HUES64 (cell line): Measurements from ENCODE around the gene ARPIN. TPM values are rescaled to one million over a fixed set of nuclear protein-coding genes. Genes with fewer than 3 reads are reported as not detected.
"Not testable (repeated sequence)": the region's sequence is repeated elsewhere in the genome, so short reads cannot be mapped to it uniquely, and the experiment has no call there.

Experiments used
- H3K27ac ChIP-seq: 2 replicates; pipeline ENCODE4 v1.7.0; 2013; ENCODE audit warnings: low read depth, low read length, inconsistent platforms
- H3K27me3 ChIP-seq: 2 replicates; pipeline ENCODE4 v1.6.1; 2013; ENCODE audit warnings: mild to moderate bottlenecking, low read length; ENCODE audit not compliant: insufficient read depth
- H3K36me3 ChIP-seq: 2 replicates; pipeline ENCODE4 v1.6.1; 2013; ENCODE audit warnings: mild to moderate bottlenecking, low read length; ENCODE audit not compliant: insufficient read depth
- H3K4me1 ChIP-seq: 2 replicates; pipeline ENCODE4 v1.6.1; 2013; ENCODE audit warnings: mild to moderate bottlenecking, low read length, moderate library complexity; ENCODE audit not compliant: insufficient read depth
- H3K4me3 ChIP-seq: 2 replicates; pipeline ENCODE4 v1.5.1; 2013; ENCODE audit warnings: mild to moderate bottlenecking, low read length, moderate library complexity
- H3K9ac ChIP-seq: 2 replicates; pipeline ENCODE4 v1.6.1; 2013; ENCODE audit warnings: mild to moderate bottlenecking, low read depth, low read length
- H3K9me3 ChIP-seq: 2 replicates; pipeline ENCODE4 v1.6.1; 2013; ENCODE audit warnings: low read depth, low read length; ENCODE audit not compliant: insufficient read depth
- WGBS: fragments of 150-250, 120-280 bp; methylation state at CpG from one replicate; pipeline ENCODE4 v1.1.7; 2013; ENCODE audit warnings: missing lambda C conversion rate; 5-methylcytosine and 5-hydroxymethylcytosine counted together
- polyA plus RNA-seq, 2 experiments: library from polyadenylated mRNA; stranded (reverse); fragments of 50-300 nt; gene quantifications; one replicate each; pipeline ENCODE4 v1.2.3, GENCODE V29; 2013

Gene ARPIN
- polyA plus RNA-seq (2013, experiment 1 of 2), result 2.9 TPM
- polyA plus RNA-seq (2013, experiment 2 of 2), result 4.2 TPM

DNA sequence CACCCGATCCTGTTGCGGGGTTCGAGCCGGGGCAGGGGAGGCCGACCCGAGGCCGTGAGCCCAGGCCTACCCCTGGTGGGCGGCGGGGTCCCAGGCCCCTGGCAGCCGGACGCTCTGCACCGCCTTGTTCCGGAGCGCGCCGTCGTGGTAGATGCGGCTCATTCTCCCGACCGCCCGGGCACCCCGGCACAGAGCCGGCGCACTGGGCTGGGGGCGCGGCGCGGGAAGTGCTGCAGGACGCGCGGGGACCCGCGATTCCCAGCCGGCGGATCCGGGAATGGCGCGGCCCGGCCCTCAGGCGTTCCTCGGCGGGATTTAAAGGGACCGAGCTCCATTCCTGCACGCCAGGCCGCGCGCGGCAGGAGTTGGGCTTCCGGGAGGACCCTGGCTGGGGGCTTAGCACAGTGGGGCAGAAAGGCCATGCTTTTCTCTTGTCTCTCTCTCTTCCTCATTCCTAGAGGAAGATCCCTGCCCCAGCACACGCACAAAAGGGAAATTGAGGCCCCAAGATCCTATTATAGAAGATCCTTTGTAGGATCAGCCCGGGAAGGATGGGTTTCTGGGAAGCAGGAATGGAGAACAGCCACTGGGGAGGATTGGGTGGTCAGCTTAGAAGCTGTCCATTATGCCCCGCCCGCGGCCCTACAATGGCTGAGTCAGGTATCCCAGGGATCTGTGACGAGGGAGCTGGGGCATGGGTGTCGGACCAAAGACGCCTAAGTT lies at the start of gene ARPIN:
TSS of gene ARPIN (minus strand) at position 279 of the 723 bp plus-strand sequence. CDS start at position 162, 117 bp downstream.
- Histone ChIP-seq H3K4me1 (peaks cover 7% of the 10 kb centered on the region), H3K9ac (peak within 1 kb of the TSS; percentile 85), H3K27me3 (0 out of 2 replicates have a peak, but pooled peaks cover 9% of the 10 kb centered on the region), H3K27ac (peak within 1 kb of the TSS; percentile 5; the same call in 1 of the 2 replicates), H3K9me3 (no peaks in the 10 kb centered on the region), H3K36me3 (no peaks in the 10 kb centered on the region), H3K4me3 (peak within 1 kb of the TSS; percentile 58)
- WGBS, result 6% methylated on average over 56 of the region's 57 CpGs

DNA sequence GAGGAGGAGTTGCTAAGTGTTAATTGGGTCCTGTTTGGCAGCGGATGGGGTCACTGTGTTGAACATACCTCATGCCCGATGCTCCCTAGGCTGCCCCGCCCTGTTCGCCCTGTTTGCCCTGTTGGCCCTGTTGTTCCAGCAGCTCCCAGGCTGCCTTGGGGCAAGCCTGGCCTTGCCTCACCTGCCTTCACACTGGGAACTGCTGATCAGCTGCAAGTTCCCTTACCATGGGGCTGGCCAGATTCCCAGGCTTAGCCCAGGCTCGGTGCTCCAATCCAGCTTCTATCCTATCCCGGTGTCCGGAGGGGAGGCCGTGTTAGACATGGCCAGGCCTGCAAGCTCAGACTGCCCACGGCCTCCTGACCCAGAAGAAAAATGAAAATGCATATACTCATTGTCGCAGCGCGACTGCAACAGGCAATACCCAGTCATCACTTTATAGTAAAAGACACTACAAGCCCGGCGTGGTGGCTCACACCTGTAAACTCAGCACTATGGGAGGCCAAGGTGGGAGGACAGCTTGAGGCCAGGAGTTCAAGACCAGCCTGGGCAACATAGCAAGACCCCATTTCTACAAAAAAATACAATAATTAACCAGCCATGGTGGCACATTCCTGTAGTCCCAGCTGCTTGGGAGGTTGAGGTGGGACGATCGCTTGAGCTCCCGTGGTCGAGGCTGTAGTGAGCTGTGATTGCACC lies 45.5 kb upstream of the ARPIN start:
- H3K27me3 ChIP-seq, result no peaks in the 10 kb centered on the region
- no peak overlapping the region for H3K9ac ChIP-seq
- no peaks in the 10 kb centered on the region for H3K4me1 ChIP-seq
- 92% methylated on average over 18 of the region's 18 CpGs for WGBS
- no peak overlapping the region for H3K4me3 ChIP-seq
- H3K9me3 ChIP-seq, result no peaks in the 10 kb centered on the region
- H3K27ac ChIP-seq, result no peak overlapping the region
- no peaks in the 10 kb centered on the region for H3K36me3 ChIP-seq

- H3K4me3 ChIP-seq, H3K27ac ChIP-seq, H3K9me3 ChIP-seq, H3K9ac ChIP-seq, H3K4me1 ChIP-seq, H3K27me3 ChIP-seq, H3K36me3 ChIP-seq: not testable (repeated sequence)
- WGBS, result 96% methylated on average over 12 of the region's 13 CpGs
Observed at GRCh38 chr15:89955449-89955998, 42.8 kb upstream of the ARPIN start.

- H3K4me1 ChIP-seq, result no peaks in the 10 kb centered on the region
- no peaks in the 10 kb centered on the region for H3K9me3 ChIP-seq
- H3K4me3 ChIP-seq, result no peak overlapping the region
- no peak overlapping the region for H3K27ac ChIP-seq
- H3K36me3 ChIP-seq, result no peaks in the 10 kb centered on the region
- H3K9ac ChIP-seq, result no peak overlapping the region
- WGBS, result 96% methylated on average over 2 of the region's 3 CpGs
- H3K27me3 ChIP-seq, result no peaks in the 10 kb centered on the region
Observed at GRCh38 chr15:89954541-89954940, 41.8 kb upstream of the ARPIN start.

GRCh38 chr15:89948796-89949195 lies 36.0 kb upstream of the ARPIN start:
- Histone ChIP-seq H3K27ac (no peak overlapping the region), H3K9me3 (peaks cover 3% of the 10 kb centered on the region; the same call in 1 of the 2 replicates), H3K9ac (no peak overlapping the region), H3K36me3 (no peaks in the 10 kb centered on the region), H3K27me3 (no peaks in the 10 kb centered on the region), H3K4me3 (no peak overlapping the region), H3K4me1 (no peaks in the 10 kb centered on the region)
- 90% methylated on average over 7 of the region's 7 CpGs for WGBS

GRCh38 chr15:89947385-89947784 lies 34.6 kb upstream of the ARPIN start:
- H3K4me1 ChIP-seq, result no peaks in the 10 kb centered on the region
- no peak overlapping the region for H3K9ac ChIP-seq
- no peaks in the 10 kb centered on the region for H3K27me3 ChIP-seq
- H3K4me3 ChIP-seq, result no peak overlapping the region
- 78% methylated on average over 2 of the region's 3 CpGs for WGBS
- H3K27ac ChIP-seq, result no peak overlapping the region
- no peaks in the 10 kb centered on the region for H3K36me3 ChIP-seq
- H3K9me3 ChIP-seq, result peaks cover 3% of the 10 kb centered on the region; the same call in 1 of the 2 replicates

DNA sequence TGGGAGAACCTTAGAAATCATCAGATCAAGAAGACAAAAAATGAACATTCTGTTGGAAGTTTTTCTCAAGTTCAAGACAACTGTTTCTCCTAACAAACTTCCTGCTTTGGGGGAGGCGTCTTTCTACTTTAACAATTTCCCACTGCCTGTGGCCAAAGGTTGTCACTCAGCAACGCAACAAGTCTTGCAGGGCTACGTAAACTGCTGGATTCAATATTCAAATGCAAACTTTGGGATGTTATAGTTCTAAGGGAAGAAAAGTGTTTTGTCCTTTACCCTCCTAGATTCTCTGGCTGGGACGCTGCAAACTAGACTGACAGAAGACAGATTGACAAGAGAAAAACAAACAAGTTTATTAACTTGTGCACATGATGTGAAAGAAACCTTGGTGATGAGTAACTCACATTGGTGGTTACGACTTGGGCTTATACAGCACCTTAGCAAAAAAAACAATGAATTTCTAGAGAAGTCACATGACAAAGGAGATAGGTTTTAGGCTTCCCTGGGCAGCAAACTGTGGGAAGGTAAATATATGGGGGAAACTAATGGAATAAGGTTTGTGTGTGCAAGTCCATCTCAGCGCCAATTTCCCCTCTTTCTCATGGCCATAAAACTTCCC lies 34.0 kb upstream of the ARPIN start:
- Histone ChIP-seq H3K27me3 (no peaks in the 10 kb centered on the region), H3K9ac (no peak overlapping the region), H3K4me3 (no peak overlapping the region), H3K27ac (no peak overlapping the region), H3K36me3 (no peaks in the 10 kb centered on the region), H3K9me3 (peaks cover 3% of the 10 kb centered on the region; the same call in 1 of the 2 replicates), H3K4me1 (no peaks in the 10 kb centered on the region)
- WGBS, result 92% methylated on average over 6 of the region's 6 CpGs

GRCh38 chr15:89943721-89944120 lies 31.0 kb upstream of the ARPIN start:
- not testable (repeated sequence) for H3K27ac ChIP-seq, H3K9me3 ChIP-seq, H3K36me3 ChIP-seq, H3K27me3 ChIP-seq, H3K4me1 ChIP-seq, H3K9ac ChIP-seq, H3K4me3 ChIP-seq
- WGBS, result 98% methylated on average over 6 of the region's 6 CpGs

DNA sequence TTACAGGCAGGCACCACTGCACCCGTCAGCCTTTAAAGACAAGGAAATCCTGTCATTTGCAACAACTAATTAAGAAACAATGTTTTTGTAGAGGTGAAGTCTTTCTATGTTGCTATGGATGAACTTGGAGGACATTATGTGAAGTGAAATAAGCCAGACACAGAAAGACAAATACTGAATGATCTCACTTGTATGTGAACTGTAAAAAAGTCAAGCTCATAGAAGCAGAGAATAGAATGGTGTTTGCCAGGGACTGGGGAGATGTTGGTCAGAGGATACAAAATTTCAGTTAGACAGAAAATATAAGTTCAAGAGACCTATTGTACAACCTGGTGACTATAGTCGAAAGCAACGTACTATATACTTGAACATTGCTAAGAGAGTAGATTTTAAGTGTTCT lies 27.2 kb upstream of the ARPIN start:
- no peaks in the 10 kb centered on the region for H3K36me3 ChIP-seq
- no peaks in the 10 kb centered on the region for H3K27me3 ChIP-seq
- no peak overlapping the region for H3K27ac ChIP-seq
- 98% methylated on average over 3 of the region's 3 CpGs for WGBS
- no peak overlapping the region for H3K4me3 ChIP-seq
- H3K4me1 ChIP-seq, result no peaks in the 10 kb centered on the region
- H3K9ac ChIP-seq, result no peak overlapping the region
- no peaks in the 10 kb centered on the region for H3K9me3 ChIP-seq

GRCh38 chr15:89939377-89939776 lies 26.6 kb upstream of the ARPIN start:
- H3K36me3 ChIP-seq, H3K9me3 ChIP-seq, H3K27ac ChIP-seq, H3K9ac ChIP-seq, H3K4me1 ChIP-seq, H3K4me3 ChIP-seq, H3K27me3 ChIP-seq: not testable (repeated sequence)
- 95% methylated on average over 2 of the region's 2 CpGs for WGBS
